GM21390 (cell line): ENCODE data around the gene IGFBPL1.

Source experiments
- ATAC-seq: cut with Tn5 transposase; IDR thresholded peaks from one replicate; pipeline ENCODE4 v1.9.1; 2021; ENCODE audit not compliant: unreplicated experiment

IGFBPL1 gene

GRCh38 chr9:38432922-38433510 is 8.8 kb upstream of the IGFBPL1 start:
- no peak for ATAC-seq

- no peak for ATAC-seq
These were observed 6.9 kb upstream of the IGFBPL1 start for GRCh38 chr9:38431116-38431515.

DNA sequence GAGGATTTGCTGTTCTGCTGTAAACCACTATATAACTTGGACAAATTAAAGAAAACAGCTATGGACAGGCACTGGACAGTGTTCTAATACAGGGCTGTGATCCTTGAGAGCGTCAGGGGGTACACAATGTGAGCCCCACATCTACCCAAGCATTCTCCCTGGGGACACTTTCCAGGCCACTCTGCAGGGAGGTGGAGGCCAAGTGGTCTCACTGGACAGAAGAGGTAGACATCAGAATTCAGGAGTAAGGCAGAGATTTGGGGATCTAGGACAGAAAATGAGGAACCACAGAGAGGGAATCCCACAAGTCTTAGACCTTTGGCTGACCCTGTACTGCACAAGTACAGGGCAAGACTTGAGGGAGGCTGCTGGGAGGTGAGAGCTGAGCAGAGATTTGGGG is 3.8 kb upstream of the IGFBPL1 start:
- ATAC-seq: no peak

DNA sequence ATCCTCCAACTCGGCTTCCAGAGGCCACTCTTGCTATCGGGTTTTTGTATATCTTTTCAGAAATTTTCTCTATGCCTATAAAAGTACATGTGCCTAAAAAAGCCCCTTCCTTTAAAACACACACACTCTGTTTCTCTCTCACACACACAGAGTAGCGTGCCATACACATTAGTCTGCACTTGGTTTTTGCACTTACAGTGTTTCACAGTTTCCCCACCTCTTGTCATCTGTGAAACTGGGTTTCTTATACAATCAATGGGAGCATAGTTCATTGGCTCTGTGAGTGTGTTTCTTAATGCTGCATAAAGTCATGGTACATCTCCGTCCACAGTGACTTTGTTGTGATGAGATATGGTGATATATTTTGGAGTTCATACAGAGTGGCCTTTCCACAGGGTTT is 664 bp upstream of the IGFBPL1 start:
- no peak for ATAC-seq

DNA sequence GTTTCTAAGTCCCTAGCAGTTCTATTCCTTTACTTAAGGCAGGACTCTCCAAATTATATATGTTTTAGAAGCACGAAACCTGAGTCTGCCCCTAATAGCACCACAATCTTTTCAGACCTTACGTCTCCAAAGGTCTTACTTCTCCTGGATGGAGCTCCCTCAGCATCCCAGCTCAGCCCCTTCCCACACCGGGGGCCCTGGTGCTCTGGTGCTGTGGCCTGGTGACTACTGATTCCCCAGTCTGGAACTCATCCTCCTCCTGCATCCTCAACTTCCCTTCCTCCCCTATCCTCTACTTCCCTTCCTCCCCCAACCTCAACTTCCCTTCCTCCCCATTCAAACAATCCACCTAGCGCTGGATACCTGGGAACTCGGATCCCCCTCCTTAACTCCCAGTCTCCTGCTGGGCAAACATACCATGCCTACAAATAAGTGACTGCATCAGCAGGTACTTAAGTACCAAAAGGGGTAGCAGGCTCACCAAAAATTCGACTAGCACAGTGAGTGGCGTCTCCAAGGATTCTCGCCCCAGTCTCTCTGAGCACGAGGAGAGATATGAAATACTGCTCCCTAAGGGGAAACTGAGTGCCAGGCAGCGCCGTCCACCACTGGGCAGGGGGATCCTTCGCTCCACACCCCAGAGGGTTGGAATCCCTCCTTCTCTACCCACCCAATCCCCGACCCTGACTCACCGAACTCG is 831 bp downstream of the IGFBPL1 start:
- ATAC-seq: no peak

DNA sequence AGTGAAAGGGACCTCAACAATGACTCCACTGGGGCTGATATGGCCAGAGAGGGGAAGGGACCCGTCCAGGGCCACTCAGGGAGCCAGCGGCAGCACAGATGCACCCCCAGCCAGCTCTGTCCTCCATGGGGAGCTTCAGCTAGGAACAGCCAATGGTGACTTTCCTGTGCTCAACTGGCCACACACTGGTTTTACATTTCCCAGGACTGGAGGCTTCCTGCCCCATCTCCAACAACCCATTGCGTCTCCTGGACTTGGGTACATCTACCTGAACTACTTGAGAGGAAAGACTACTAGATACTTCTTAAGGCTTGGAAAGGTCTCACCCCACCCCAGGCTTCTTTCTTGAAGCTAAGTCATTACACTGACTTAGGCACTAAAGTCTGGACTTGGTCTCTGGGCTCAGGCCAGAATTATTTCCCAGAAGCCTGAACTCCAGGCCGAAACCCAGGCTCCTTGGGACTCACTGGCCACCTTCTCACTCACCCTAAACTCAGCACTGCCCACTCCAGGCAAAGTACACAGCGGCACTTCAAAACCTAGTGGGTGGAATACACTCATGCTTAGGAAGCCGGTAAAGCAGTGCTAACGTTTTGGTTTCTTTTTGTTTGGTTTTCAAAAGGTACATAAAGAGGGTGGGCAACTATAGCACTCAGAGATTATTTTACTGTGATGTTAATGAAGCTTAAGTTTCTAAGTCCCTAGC is 1.5 kb downstream of the IGFBPL1 start:
- no peak for ATAC-seq

DNA sequence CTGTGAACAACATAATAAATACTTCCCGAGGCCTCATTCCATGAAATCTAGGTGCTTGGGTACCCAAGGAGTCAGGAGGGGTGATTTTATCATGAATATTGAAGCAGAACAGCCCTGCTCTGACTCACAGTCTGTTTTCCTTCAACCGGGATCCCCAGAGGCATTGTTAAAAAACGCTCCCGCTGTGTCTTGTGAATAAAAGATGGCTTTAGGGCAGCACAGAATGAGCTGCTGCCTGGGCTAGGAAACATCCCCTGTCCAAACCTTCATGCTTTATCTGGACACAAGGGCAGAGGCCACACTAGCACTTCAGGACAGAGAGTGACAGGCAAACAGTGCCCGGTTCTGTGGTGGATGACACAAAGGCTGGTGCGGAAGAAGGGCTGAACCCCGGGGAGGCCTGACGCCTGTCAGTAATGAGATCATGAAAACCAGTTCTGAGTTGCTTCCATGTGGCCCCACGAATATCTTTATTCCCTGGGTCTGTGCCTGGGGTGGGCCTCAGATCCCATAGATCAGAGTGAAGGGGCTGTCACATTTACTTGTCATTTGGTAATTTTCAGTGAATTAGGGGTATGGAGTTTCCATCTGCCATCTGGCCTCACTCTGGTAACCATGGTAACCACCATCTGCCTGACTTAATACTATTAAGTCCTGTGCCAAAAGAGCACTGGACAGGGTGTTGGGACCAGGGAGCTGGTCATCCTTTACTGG is 2.6 kb downstream of the IGFBPL1 start:
- no peak for ATAC-seq

DNA sequence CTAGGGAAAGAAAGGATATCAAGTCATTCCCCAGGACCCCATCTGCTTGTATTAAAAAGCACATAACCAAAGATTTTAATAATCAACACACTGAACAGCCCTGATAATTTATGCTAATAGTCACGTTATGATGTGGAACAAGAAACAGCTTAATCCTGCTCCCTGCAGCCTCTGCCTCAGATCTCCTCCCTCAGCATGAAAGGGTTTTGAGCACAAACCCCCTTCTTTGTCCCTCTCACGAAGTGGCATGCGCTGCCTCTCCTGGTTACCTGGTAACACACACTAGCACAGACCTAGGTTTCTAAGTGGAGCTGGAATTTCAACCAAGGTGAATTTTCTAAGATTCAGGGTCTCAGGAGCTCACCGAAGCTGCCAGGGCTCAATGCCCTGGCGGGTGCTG is 5.1 kb downstream of the IGFBPL1 start:
- no peak for ATAC-seq

GRCh38 chr9:38418366-38418765 is 5.9 kb downstream of the IGFBPL1 start:
- ATAC-seq: no peak

GRCh38 chr9:38417003-38417945 is 7.0 kb downstream of the IGFBPL1 start:
- peak; percentile 62 for ATAC-seq

DNA sequence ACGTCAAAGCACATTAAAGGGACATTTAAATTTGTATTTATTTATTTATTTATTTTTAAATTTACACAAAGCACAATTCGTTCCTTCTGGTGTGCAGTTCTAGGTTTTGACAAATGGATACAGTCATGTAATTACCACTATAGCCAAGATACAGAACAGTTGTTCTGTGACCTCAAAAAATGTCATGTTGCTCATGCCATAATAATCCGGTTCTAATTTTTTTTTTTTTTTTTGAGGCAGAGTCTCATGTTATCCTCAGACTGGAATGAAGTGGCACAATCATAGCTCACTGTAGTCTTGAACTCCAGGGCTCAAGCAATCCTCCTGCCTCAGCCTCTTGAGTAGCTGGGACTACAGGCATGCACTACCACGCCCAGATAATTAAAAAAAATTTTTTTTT is 7.8 kb downstream of the IGFBPL1 start:
- no peak for ATAC-seq

GRCh38 chr9:38415856-38416255 is 8.4 kb downstream of the IGFBPL1 start:
- no peak for ATAC-seq

DNA sequence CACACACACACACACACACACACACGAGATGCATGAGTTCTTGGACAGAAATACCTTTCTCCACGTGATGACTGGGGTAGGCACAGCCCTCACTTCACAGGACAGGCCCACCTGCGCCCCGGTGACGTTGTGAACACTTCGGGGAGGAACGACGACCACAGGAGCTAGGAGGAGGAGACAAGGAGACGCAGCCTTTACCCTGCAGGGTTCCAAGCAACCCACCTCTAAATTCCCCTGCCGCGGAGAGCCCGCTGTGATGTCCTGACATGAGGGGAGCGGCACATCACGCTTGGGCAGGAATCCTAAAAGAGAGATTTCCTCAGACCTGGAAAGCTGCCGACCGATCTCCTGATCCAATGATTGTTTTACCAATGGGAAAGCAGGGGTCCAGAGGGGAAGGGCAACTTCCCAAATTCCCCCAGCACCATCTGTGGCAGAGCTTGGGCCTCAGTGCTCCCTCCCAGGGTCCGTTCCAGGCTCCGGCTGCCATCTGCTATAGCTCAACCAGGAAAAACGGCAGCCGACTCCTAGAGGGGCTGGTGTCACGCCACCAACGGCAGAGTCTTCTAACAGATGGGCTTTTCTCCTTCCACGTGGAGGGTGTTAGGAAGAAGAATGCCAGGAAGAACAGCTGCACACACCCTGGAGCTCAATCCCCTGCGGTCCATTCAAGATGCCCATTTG is 10.1 kb downstream of the IGFBPL1 start:
- ATAC-seq: no peak

DNA sequence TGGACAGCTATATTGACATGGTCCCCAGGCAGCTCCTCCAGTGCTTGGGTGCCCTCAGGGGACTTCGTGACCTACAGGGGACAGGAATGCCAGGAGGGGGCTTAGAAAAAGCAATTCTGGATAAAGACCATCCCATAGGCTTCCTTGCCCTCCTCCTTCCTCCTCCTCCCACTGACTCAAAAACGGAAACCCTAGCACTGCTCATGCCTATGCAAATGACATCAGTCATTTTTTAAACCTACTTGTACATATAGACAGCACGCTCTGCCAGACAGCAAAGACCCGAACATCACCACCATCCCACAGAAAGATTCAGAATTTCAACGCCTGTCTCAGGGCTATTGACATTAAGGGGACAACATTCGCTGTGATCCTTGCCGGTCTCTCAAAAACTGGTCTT is 11.0 kb downstream of the IGFBPL1 start:
- no peak for ATAC-seq

DNA sequence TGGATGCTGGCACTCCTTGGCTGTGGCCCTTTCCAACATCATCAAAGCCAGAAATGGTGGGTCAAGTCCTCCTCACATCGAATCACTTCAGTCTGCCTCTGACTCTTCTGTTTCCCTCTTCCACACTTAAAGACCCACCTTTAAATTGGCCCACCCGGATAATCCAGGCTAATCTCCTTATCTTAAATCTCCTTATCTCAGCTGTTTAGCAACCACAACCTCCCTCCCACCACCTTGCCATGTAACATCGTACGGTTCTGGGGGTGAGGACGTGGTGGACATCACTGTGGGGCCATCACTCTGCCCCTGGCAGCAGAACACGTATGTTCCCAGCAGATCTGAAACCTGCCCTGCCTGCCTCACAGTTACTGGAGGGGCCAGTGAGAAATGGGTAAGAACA is 11.5 kb downstream of the IGFBPL1 start:
- no peak for ATAC-seq

GRCh38 chr9:38408719-38409118 is 15.5 kb downstream of the IGFBPL1 start:
- ATAC-seq: no peak

GRCh38 chr9:38406476-38407186 is 17.6 kb downstream of the IGFBPL1 start:
- ATAC-seq: no peak

- no peak for ATAC-seq
These were observed 18.5 kb downstream of the IGFBPL1 start for GRCh38 chr9:38405785-38406184.

DNA sequence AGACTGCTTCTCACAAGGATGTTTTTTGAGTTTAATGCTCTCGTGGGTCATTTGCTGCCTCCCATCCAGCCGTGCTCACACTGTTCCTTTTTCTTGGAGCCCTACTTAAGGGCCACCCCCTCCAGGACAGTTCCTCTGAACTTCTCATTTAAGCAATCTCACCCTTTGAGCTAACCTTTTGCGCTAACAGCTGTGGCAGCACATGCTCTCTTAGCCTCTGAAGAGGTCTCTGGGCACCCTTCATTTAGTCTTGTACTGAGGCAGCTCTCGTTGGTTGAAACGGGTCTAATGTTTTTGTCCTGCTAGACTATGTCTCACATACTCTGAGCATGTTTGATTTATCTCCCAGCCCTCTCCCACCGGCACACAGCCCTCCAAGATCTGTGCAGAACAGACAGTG is 19.9 kb downstream of the IGFBPL1 start:
- no peak for ATAC-seq
